DND-41 (cell line): ENCODE measurements around the gene SETDB1.

Experiments
- CTCF ChIP-seq: IDR thresholded peaks from 2 replicates; pipeline ENCODE4 v1.5.1; 2012; ENCODE audit warnings: borderline replicate concordance, low read length, moderate library complexity, mild to moderate bottlenecking; ENCODE audit not compliant: poor library complexity, severe bottlenecking; ENCODE audit errors: extremely low read depth
- EZH2 ChIP-seq: IDR thresholded peaks from 3 replicates; pipeline ENCODE4 v1.6.1; 2012; ENCODE audit warnings: borderline replicate concordance, low read depth, mild to moderate bottlenecking, moderate library complexity, low read length, inconsistent platforms; ENCODE audit not compliant: severe bottlenecking

DNA sequence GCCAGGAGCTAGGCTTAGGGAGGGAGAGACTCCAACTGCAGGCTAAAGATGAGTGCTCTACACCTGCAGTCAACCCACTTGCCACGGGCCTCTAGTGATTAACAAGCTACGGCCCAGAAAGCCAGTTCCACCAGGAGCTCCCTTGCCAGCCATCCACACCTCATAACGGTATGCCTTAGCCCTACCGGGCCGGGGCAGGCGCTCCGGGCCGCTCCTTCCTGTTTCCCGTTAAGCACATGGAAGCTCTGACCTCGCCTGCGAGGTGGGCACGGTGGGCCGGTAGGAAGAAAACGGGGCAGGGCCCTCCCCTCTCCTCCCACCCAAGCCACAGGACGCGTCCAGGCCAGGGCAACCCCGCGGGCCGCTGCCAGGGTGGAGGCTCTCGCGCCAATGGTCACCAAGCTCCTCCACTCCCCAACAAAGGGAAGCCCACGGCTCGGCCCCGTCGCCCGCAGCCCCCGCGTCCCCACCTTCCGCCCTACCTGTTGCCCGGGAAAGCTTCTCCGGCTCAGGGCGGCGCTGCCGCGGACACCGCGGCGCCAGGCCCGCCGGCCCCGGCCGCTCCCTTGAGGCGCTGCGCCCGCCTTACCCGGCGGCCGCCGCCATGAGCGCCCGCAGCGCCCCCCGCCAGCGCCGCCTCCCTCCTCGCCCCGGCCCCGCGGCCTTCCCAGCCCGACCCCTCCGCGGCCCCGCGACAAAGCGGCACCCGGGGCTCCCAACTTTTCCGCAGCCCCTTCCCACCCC, 47.8 kb downstream of the SETDB1 start:
- TF ChIP-seq CTCF = no peak
- TF ChIP-seq EZH2 = no peak
